ENCODE data around the gene ODF4.
A peak's percentile ranks its signal among the peaks of the same experiment; 100 is the strongest.

ODF4 gene

DNA sequence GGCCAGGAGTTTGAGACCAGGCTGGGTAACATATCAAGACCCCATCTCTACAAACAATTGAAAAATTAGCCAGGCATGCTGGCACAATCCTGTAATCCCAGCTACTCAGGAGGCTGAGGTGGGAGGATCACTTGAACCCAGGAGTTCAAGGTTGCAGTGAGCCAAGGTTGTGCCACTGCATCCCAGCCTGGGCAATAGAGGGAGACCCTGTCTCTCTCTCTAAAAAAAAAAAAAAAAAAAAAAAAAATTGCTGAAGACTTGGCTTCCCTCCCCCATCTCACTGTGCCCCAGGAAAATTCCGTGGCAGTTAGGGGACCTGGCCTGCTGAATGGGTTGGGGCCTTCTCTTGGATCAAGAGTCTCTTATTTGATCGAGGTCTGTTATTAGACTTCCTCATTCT, at the start of gene ODF4:
TSS of gene ODF4 (plus strand) at position 301 of the 400 bp plus-strand sequence. CDS start 212 bp downstream, outside the sequence.
- DNase-seq (ENCODE audit: low spot score), result no peak

DNA sequence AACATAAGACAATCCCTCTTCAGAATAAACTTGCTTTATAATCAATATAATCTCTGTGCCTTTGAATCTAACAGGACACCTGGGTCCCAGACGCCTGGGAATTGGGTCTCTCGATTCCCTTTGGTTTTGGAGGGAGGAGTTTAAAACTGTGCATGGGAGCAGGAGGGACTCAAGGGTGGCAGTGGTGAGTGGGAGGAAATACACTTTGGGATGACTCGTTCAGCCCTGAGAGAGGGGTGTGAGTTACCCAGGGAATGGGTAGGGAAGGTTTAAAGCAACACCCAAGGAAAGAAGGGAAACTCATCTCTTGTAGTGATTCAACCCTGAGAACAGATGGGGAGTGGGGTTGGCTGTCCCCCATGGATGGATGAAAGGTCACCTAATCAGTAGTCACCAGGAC, 49.6 kb upstream of the ODF4 start:
- DNase-seq (ENCODE audit: low spot score), result no peak

DNA sequence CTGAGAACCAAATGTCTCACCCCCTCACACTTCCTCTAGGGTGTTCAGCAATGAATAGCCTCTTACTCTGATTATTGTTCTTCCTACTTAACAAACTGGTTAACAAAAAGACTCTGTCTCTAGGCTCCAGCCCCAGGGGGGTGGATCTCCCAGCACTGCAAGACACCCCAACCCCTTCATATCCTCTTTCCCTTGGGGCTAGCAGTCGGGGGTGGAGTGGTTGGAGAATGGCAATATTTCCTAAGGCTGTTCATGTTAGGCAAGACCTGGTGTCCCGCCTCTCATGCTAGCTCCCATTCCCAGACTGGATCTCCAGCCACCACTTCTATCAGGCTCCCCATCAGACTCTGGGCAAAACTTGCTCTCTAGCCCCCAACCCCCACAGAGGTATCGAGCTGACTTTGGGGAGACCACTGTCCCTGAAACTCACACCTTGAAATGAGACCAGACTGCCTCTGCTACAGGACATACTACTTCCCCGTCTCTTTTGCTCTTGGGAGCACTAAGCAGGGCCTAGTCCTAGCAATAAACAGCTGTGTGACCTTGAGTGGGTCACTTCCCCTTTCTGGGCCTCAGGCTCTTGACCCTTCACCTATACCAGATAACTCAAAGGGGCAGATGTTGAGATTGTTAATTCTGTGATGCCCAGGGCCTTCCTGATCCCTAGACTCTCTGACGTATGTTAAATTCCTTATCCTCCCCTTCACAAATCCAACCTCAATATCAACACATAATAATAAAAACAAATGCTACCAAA, 46.8 kb upstream of the ODF4 start:
- DNase-seq (ENCODE audit: low spot score), result no peak

DNA sequence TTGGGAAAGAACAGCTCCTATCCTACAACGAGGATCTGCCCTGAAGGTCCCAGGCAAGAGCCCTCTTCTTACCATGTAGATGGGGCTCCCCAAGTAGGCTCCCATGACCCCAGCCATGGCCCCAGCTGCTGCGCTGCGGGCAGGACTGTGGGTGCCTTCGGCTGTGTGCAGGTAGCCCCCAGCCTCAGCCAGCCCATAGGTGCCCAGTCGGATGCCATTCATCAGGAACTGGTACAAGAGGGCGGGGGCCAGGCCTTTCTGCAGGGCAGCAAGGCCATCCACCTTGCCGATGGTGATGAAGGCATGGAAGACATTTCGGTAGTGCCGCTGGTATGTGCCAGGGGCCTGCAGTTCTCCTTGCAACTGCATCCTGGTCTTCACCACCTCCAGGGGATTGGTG, 45.3 kb upstream of the ODF4 start:
- no peak for DNase-seq (ENCODE audit: low spot score)

DNA sequence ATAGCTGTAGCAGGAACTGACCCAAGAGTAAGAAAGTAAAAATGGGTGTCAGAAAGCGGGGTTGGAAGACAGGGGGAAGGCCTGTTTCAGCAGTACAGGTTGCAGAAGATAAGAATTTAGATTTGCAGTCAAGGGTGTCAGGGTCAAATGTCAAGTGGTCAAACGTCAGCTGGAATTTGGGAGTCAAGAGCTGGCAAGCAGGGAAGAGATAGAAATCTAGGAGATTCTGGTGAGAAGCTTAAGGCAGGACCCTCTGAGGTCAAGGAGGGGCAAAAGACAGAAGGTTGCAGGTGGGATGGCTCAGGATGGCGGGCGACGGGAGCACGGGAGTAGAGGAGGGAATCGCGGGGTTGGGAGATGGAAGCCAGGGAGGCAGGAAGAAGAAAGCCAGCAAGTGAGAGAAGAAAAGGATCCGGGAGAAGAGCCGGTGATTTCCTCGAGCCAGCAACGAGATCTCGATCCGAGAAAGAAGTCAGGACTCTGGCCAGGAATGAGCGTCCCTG, 44.8 kb upstream of the ODF4 start:
- DNase-seq (ENCODE audit: low spot score), result no peak

GRCh38 chr17:8300226-8300625, 39.4 kb upstream of the ODF4 start:
- DNase-seq (ENCODE audit: low spot score), result no peak

DNA sequence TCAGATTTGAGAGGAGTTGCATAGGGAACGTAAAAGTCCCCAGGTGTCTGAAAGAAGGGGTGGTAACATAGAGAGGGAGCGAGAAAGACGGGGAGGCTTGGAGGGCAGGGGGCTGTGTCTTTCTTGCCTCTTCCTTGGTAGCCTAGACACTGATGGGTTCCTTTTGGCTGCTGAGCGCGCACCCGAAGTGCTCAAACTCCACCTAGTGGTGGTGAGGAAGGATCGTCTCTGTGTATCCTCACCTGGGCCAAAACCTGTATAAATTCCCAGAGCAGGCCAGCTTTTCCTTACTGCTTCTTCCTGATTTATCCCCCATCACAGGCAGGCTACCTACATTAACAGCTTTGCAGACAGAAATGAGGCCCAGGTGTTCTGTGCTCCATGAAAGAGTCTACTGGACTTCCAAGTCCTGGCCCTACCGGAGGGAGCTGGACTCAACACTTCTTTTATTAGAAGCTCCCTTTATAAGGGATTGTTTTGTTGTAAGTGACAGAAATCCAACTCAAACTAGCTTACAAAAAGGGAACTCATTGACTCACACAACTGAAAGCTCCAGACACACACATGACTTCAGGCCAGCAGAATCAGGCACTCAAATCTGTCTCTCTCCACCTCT, 38.9 kb upstream of the ODF4 start:
- peak; percentile 84 for DNase-seq (ENCODE audit: low spot score)

DNA sequence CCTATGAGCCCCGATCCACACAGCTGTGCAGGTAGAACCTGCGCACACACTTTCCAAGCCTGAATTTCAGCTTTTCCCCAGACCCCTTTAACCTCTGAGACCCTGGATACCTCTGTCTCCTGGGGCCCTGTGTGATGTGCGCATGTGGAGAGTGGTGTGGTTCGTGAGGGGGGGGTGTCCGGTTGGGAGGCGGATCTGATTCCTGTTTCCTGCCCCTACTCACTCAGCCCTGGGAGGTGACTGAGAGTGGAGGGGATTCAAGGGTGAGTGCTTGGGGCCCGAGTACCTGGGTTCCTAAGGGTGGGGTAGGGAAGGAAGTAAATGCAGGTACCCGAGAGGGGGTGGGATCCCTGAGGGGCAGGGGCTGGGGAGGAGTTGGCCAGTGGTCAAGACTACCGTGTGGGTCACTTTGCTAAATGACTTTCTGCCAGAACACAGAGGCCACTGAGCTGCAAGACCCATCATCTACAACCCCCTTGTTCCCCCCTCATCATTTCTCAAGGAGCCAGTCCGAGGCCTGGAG, 29.0 kb upstream of the ODF4 start:
- no peak for DNase-seq (ENCODE audit: low spot score)

- DNase-seq (ENCODE audit: low spot score), result no peak
Observed at GRCh38 chr17:8311131-8311790, 28.4 kb upstream of the ODF4 start.

DNA sequence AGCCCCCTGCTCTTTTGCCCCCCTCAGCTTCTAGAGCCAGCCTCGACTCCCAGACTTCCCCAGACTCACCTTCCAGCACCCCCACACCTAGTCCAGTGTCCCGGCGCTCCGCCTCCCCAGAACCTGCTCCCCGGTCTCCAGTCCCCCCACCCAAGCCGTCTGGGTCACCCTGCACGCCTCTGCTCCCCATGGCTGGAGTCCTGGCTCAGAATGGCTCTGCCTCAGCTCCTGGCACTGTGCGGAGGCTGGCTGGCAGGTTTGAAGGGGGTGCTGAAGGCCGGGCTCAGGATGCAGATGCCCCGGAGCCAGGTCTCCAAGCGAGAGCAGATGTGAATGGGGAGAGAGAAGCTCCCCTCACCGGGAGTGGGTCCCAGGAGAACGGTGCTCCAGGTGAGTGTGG, 27.4 kb upstream of the ODF4 start:
- DNase-seq (ENCODE audit: low spot score), result no peak

DNA sequence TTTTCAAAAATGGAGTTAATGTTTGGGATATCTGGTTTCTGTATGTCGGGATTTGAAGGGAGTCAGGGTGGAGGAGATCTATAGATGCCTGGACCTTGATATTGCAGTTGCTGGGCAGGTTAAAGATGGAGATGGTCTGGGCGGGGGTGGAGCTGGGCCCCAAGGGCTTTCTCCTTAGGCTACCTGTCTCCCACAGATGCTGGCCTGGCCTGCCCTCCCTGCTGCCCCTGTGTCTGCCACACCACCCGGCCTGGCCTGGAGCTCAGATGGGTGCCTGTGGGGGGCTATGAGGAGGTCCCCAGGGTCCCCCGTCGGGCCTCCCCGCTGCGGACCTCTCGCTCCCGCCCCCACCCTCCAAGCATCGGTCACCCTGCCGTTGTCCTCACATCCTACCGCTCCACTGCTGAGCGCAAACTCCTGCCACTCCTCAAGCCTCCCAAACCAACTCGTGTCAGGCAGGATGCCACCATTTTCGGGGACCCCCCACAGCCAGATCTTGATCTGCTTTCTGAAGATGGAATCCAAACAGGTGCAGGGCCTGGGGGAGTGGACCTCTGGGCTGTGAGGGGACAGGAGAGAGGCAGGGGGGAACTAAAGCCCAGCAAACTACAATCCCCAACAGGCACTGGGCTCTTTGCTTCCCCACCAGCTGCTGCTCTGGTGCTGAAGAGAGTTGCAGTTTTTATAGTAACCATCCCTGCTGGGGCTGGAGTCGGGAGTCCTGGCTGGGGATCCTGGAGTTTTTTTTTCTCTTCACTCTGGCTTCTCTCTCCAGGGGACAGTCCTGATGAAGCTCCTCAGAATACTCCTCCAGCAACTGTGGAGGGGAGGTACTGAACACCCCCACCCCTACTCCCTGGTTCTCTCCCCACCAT, 26.7 kb upstream of the ODF4 start:
- no peak for DNase-seq (ENCODE audit: low spot score)

GRCh38 chr17:8314797-8315763, 24.6 kb upstream of the ODF4 start:
- DNase-seq (ENCODE audit: low spot score), result no peak

GRCh38 chr17:8315764-8316217, 23.8 kb upstream of the ODF4 start:
- DNase-seq (ENCODE audit: low spot score), result no peak

GRCh38 chr17:8318010-8318935, 21.4 kb upstream of the ODF4 start:
- no peak for DNase-seq (ENCODE audit: low spot score)

- DNase-seq (ENCODE audit: low spot score), result no peak
Observed at GRCh38 chr17:8320262-8320661, 19.4 kb upstream of the ODF4 start.

DNA sequence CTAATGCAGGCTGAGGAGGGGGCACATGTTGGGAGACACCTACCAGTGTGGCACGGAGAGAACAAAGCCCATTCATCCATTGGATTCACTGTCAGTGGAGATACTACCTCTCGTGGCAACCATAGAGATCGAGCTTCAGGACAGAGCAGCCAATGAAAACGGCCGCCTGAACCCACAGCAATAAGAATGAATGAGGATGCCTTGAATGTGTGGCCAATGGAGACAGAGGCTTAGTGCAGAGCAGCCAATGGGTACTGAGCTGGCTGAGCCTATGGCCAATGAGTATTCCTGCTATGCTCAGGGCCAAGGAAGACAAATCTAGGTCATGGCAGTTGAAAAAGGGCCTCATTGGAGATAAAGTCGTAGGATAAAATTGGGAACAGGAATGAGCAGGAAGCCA, 18.6 kb upstream of the ODF4 start:
- no peak for DNase-seq (ENCODE audit: low spot score)

- DNase-seq (ENCODE audit: low spot score), result no peak
Observed at GRCh38 chr17:8322061-8322460, 17.6 kb upstream of the ODF4 start.

GRCh38 chr17:8324132-8324531, 15.5 kb upstream of the ODF4 start:
- DNase-seq (ENCODE audit: low spot score), result no peak

DNA sequence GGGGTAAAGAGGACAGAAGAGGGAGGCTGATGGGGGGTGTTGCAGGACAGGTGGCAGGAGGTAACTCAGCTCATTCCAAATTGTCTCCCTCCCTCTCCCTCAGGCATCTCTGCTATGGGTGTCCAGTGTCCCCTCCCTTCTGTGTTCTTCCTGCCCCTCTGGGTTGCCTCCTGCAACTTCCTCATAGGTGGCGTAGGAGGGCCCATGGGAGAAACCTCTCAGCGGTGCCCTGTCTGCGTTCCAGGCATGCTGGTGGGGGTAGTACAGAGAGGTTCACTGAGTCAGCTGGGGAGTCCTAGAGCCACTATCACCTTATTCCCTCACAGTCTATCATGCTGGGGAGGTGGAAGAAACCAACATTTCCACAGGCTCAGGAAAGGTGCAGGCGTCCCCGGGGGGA, 14.7 kb upstream of the ODF4 start:
- no peak for DNase-seq (ENCODE audit: low spot score)
